GM21723 (cell line): ENCODE results near the gene CCDC28B.
"Not testable (repeated sequence)": the region's sequence is repeated elsewhere in the genome, so short reads cannot be mapped to it uniquely, and the experiment has no call there.

Experiments used
- ATAC-seq: cut with Tn5 transposase; IDR thresholded peaks from one replicate; pipeline ENCODE4 v1.9.1; 2021; ENCODE audit warnings: mild to moderate bottlenecking, moderate library complexity; ENCODE audit not compliant: unreplicated experiment

The CCDC28B gene

DNA sequence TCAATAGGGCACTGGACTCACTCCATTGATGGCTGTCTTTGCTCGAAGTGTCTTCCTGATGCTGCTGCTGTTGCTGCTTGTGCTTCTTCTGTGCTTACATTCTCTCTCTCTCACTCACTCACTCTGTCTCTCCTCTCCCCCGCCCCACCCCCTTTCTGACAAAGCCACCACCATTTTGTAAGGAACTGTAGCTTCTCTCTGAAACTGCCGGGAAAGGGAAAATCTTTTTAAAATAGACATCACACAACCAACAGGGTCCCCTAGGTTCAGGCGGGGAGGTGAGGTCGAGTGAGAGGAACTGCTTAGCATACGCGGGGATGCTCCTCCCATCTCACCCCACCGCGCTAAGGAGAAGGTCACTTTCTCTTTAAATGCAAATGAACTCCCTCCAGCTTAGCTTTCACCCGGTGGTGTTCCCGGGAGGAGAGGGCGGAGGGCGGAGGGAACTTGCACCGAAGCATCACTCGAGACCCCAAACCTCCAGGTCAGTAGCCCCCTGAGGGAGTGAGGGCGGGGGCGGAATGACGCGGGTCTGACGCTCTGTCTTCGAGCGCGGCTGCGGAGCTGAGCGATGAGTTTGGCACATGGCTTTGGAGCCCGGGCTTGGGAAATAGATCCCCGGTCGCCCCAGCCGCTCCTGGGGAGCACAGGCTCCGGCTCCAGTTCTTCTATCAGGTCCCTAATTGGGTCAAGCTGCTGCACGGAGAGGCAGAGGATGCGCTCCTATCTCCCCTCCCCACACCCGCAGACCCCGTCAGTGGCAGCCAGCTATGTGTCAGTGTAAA lies at the start of gene CCDC28B:
Gene CCDC28B, plus strand, starts transcription at position 370 of the 785 bp plus-strand sequence. CDS start 1,341 bp downstream, outside the sequence.
- no peak for ATAC-seq

DNA sequence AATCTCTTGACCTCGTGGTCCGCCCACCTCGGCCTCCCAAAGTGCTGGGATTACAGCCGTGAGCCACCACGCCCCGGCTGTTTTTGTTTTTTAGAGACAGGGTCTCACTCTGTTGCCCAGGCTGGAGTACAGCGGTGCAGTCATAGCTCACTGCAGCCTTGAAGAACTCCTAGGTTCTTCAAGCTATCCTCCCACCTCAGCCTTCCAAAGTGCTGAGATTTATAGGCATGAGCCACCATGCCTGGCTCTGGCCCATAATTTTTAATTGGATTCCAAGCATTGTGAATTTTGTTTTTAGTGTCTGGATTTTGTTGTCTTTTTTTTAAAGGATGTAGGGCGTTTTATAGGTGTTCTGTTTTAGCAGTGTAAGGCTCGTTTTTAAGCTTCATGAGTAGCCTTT lies 49.5 kb upstream of the CCDC28B start:
- ATAC-seq = no peak

DNA sequence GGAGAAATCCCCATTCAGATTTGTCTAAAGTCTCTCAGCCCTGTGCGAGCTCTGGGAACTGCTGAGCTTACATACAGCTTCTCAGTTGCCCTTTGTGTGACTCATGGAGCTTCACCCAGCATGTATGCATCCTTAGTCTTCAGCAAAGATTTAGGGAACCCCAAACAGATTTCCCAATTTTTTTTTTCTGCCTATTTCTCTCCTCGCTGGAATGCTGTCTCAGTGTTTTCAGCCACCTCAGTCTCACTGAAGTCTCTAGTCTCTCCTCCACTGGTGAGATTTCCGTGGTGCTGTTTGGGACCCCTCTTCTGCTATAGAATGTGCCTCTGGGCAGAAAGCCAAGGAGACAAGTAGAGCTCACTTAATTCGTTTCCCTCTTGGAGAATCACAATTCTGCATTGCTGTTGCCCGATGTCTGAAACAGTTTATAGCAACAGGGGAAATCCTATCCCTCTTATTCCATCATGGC lies 49.0 kb upstream of the CCDC28B start:
- no peak for ATAC-seq

DNA sequence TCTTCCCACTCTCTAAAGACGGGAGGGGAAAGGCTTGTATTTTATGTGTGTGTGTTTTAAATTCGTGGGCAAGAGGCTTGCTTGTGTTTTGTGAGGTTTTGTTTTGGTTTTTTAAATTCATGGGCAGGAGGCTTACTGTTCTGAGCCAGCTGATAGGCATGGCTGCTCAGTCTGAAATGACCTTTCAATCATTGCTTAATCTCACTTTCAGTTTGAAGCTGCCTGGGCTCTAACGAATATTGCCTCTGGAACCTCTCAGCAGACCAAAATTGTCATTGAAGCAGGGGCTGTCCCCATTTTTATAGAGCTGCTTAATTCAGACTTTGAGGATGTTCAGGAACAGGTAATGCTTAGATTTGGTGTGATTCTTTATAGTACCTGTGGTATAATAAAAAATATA lies 41.2 kb upstream of the CCDC28B start:
- ATAC-seq = no peak

DNA sequence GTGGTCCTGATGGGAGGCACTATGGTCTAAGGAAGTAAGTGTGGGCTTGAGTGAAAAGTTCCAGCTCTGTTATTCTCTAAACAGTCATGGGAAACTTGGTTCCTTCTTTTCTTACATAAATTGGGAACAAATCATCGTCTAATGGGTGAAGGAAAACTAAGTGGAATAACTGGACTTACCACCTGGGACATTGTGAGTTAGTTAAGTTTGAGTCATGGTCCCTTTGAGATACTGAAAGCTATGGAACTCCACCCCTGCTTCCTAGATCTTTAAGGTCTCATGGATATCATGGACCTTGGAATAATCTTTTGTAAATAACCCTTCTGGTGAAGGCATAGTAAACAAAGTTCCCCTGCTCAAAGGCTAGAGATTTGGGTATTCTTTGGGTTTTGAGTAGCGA lies 37.0 kb upstream of the CCDC28B start:
- no peak for ATAC-seq

DNA sequence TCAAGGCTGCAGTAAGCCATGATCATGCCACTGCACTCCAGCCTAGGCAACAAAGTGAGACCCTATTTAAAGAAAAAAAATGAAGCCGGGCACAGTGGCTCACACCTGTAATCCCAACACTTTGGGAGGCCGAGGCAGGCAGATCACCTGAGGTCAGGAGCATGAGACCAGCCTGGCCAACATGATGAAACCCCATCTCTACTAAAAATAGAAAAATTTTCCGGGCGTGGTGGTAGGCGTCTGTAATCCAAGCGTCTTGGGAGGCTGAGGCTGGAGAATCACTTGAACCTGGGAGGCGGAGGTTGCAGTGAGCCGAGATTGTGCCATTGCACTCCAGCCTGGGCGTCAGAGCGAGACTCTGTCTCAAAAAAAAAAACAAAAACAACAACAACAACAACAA lies 34.8 kb upstream of the CCDC28B start:
- ATAC-seq = not testable (repeated sequence)

DNA sequence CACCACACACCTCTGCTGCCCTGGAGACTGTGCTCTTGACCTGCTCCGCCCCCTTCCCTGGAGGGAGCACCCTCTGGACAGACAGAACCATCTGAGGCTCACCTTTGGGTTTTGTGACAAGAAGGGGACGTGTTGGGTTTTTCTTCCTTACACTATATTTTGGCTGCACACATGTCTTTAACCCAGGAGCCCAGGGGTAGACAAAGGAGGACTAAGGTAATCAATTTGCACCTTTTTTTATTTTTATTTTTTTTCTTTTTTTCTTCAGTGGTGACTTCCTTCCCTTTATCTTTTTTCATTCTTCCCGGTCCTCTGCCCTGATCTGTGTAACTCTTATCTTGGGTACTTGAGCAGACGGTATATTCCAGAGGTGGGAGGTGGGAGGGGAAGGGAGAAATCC lies 29.4 kb upstream of the CCDC28B start:
- no peak for ATAC-seq

DNA sequence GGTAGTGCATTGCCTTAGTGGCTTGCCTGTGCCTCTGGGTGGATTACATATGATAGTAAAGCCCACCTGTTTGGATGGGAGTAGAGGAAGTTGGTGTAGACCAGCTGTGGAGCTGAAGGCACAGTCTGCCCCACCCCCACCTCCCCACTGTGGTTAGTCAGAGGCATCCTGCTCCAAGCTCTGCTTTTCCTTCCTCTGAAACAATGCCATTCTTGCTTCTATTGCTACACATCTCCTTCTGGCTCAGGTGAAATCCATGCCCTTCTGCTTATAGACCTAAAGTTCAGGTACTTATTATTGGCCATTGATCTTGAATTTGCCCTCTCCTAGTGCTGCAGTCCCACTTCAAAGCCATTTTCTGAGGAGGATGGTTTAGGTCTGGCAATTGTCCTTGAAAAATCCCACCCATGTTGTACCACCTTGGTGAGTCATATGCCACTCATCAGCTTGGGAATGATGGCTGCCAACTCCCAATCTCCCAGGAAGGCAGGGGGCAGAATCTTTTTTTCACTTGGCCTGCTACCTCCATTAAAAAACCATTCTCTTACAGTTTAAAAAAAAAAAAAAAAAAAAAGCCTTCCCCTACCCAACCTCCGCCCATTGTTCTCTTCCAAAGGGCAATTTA lies 27.7 kb upstream of the CCDC28B start:
- no peak for ATAC-seq

DNA sequence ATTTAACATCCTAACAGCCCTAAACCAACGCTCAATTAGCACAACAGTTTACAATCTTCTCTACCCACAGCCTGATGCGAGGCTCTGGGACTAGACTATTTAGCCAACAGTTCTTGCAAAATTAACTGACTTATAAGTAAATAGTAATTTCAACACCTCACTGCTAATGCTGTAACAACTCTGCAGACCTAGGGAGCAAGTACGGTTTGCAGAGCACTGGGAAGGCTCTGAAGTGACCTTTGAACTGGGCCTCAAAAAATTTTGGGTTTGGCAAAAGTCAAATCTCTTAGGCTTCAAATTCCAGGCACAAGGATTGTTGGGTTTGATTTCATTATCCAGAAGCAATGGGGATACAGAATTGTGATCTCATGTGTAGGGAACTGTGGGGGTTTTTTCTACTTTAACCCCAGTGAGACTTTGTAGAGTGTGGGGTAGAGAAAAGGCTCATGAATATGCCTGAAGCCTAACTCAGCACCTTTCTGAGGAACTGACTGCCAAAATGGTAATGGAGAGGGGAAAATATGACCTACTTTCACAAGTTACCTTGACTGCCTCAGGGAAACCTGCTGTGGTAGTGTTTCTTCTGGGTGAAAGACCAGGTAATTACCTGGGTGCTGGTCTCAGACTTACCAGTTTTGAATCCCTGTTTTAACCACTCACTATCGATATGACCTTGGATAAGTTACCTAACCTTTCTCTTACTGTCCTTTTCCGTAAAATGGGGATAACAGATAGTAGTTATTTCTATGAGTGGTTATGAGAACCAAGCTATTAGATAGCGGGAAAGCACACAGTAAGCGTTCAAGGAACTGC lies 21.8 kb upstream of the CCDC28B start:
- ATAC-seq = no peak

DNA sequence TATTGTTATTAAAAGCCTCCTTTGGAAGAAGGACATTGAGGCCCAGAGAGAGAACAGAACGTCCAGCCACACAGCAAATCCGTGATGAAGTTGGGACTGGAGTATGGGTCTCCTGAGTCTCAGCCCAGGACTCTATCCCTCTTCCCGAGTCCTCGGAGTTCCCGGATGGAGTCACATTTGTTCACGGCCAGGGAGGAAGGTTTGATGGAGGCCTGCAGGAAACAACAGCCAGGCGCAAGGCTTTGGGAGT lies 21.3 kb upstream of the CCDC28B start:
- peak; percentile 4 for ATAC-seq

DNA sequence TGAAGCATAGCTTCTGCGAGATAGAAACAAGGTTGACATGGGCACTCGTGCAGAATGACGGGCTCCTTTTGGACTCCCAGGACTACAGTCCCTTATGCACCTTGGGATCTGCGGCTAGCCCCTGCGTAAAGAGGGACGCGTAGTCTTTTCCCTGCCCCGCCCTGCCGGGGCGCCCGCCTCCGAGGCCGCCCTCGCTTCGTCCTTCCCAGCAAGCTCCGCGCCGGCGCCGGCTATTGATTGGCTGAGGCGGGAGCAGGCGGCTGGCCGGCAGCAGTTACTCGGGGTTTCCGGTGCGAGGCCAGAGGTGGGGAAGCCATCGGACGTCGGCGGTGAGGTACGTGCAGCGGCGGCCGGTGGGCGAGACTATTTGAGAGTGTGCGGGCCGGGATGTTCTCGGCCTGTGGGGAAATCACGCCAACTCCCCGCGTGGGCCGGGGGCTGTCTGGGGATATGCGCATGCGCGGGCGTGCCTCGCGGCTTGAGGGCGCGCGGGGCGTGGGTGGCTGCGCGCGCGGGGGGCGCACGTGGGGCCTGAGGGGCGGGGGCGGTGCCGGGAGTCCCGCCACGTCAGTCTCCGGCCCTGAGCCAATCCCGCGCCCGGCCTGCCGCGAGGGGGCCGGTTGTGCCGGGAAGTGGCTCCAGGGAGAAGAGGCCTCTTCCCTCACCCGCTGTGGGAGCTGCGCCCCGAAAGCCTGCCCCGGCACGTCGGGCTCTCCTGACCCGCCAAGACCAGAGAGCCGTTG lies 20.8 kb upstream of the CCDC28B start, which contains the start of gene TXLNA:
Gene TXLNA, plus strand, starts transcription at position 233 of the 743 bp plus-strand sequence. CDS start 671 bp downstream, outside the sequence.
- peak; percentile 77 for ATAC-seq

DNA sequence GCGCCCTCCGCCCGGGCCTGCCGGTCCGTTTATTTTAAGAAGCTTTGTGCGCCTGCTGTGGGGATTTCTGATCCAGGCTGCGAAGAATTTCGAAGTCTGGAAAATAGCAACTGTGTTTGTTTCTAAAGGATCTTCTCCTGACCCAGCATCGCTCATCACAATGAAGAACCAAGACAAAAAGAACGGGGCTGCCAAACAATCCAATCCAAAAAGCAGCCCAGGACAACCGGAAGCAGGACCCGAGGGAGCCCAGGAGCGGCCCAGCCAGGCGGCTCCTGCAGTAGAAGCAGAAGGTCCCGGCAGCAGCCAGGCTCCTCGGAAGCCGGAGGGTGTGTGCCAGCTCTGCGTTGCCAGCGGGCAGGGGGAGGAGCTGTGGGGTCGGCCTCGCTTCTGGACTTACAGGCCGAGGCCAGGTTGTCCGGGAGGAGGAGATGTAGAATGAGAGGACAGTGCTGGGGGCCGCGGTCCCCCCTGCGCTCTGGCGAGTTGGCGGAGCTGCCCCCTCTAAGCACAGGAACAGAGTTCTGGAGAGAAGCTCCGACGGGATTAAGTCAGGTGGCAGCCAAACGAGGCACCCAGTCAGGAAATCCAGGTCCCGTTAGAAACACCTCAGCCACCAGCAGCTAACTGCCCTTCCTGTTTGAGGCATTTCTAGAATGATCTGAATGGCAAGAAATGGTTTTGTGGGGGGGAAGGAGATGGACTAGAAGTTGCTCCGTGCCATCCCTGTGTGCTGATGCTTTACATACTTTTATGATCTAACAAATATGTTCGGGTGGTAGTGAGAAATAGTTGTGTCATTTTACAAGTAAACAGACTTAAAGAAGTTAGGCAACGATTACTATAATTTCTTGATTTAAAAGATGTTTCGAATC lies 20.0 kb upstream of the CCDC28B start:
- no peak for ATAC-seq

DNA sequence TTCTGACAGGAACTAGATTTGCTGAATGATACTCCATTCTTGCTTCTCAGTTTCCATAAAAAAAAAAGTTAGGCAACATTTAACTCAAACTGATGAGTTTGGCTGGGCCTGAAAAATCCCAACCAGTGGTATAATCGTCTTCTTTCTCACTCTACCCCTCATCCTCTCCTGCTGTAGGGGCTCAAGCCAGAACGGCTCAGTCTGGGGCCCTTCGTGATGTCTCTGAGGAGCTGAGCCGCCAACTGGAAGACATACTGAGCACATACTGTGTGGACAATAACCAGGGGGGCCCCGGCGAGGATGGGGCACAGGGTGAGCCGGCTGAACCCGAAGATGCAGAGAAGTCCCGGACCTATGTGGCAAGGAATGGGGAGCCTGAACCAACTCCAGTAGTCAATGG lies 19.3 kb upstream of the CCDC28B start:
- no peak for ATAC-seq

DNA sequence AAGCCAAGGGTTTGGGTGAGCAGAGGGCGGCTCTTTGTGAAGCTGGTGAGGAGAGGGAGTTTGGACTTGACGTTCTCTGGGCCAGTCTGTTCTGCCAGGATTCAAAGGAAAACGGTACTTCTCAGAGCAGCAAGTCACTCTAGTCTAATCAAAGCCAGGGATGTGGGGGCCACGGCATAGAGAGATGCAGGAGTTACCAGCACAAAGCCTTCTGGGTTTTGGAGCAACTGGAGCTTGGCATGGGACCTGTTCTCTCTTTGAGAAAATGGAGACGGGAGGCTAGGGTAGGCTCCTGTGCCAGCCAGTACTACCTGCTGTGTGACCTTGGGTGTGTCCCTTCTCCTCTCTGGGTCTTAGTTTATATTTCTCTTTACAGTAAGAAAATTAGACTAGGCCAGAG lies 18.8 kb upstream of the CCDC28B start:
- no peak for ATAC-seq

DNA sequence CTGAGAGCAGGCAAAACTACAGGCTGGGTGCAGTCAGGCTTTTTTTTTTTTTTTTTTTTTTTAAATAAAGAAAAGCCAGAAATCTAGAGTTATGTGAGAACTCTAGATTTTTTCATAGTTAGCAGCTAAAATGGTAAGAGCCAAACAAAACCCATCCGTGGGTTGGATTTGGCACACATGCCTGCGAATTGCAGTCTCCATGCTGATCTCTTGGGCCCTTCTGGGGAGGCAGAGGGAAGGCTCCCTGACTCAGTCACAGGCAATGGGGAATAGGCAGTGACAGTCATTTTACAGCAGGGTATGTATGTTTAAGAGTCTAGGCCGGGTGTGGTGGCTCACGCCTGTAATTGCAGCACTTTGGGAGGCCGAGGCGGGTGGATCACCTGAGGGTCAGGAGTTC lies 18.3 kb upstream of the CCDC28B start:
- ATAC-seq = no peak

DNA sequence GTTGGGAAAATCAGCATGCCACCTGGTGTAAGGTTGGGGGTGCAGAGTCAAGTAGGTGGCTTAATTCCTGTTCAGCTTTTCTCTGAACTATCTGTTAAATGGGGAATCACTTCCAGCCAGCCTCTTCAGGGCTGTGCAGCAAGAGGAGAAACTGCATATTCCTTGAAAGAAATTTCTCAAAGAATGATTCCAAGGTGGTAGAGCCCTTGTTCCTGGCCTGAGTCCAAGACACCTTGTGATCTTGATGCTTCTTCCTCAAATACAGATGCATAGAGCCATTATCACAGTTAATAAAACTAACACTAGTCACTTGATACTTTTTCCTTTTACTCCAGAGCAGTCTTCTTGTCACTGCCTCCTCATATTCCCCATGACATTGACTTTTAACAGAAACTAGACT lies 15.7 kb upstream of the CCDC28B start:
- ATAC-seq = no peak

DNA sequence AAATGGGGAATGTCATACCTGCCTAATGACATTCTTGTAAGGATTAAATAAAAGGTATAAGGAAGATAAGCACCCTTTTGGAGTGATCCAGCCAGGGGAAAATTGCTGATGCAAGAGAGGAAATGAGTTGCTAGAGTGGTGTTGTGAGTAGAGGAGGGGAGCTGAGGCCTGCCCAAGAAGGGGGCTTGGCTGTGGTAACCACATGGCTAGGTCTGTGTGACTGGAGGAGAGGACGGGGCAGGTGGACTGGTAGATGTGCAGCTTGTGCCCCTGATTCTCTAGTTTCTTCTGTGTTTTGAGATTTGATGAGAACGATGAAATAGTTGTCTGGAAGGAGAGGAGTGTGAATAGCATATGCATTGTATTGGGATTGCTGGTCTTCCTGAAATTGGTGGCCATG lies 14.3 kb upstream of the CCDC28B start:
- no peak for ATAC-seq

DNA sequence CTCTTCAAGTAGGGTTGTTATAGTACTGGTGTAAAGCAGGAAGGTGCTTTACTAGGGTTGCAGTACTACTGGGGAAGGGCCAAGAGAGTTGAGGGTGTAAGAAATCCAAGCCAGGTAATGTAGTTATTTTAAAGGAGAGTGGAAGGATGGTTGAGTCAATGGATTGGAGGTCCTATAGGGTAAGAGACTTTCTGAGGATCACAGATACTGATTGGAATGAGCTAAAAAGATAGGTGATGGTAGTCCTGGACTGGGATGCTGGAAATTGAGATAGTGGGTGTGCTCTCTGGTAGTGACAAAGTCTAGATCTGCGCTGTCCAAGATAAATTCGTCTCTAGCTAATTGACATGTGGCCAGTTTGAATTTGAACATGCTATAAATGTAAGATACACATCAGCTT lies 13.9 kb upstream of the CCDC28B start:
- ATAC-seq = no peak

DNA sequence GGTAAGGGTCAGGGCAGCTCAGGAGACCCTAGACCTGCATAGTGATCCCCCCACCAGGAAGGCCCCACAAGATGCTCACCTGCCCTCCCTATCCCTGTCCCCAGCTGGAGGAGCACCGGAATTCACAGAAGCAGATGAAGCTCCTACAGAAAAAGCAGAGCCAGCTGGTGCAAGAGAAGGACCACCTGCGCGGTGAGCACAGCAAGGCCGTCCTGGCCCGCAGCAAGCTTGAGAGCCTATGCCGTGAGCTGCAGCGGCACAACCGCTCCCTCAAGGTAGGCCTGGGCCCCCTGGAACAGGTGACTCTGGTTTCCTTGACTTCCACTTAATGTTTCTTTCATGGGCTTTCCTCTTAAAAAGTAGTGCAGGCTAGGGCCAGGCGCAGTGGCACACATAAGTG lies 12.5 kb upstream of the CCDC28B start:
- no peak for ATAC-seq
